CD14-positive monocyte (primary cell): ENCODE results near the gene CHN1. TPM values are rescaled to one million over a fixed set of nuclear protein-coding genes. Genes with fewer than 3 reads are reported as not detected.

Source experiments
- DNase-seq, 3 donors: peaks; one replicate each; pipeline ENCODE4 v3.0.0-alpha.2; 2011 to 2022
- H2AFZ ChIP-seq: 2 replicates; pipeline ENCODE4 v1.6.0; 2012; ENCODE audit warnings: mild to moderate bottlenecking, low read depth, low read length, inconsistent platforms; ENCODE audit not compliant: insufficient read depth, poor library complexity, severe bottlenecking
- H3K27ac ChIP-seq, 2 donors: 1 replicate in 1 of 2; 2 replicates in 1 of 2; pipeline ENCODE4 v1.5.1; 2012 to 2013; ENCODE audit warnings: low read length in 2 of 2, control low read depth in 1 of 2, inconsistent platforms in 1 of 2, low read depth in 1 of 2, mild to moderate bottlenecking in 1 of 2
- H3K27me3 ChIP-seq, 2 donors: one replicate each; pipeline versions ENCODE4 v1.6.0 to v1.6.1; 2011 to 2013; ENCODE audit warnings: low read length in 2 of 2; ENCODE audit not compliant: control insufficient read depth in 2 of 2, insufficient read depth in 2 of 2
- H3K36me3 ChIP-seq, 2 donors: replicated peaks in 1 of 2; 1 replicate in 1 of 2; 2 replicates in 1 of 2; pipeline versions ENCODE4 v1.5.1 to v1.6.1; 2012 to 2013; ENCODE audit warnings: low read length in 2 of 2, control low read depth in 1 of 2, inconsistent platforms in 1 of 2, mild to moderate bottlenecking in 1 of 2; ENCODE audit not compliant: insufficient read depth in 2 of 2, control insufficient read depth in 1 of 2
- H3K4me1 ChIP-seq, 2 donors: 1 replicate in 1 of 2; 2 replicates in 1 of 2; pipeline versions ENCODE4 v1.5.1 to v1.6.1; 2012 to 2013; ENCODE audit warnings: low read length in 2 of 2, control low read depth in 1 of 2, inconsistent platforms in 1 of 2, mild to moderate bottlenecking in 1 of 2, moderate library complexity in 1 of 2; ENCODE audit not compliant: insufficient read depth in 2 of 2, control insufficient read depth in 1 of 2
- H3K4me2 ChIP-seq: replicated peaks from 2 replicates; pipeline ENCODE3; 2012; ENCODE audit warnings: low read length, moderate library complexity, mild to moderate bottlenecking; ENCODE audit not compliant: poor library complexity, severe bottlenecking; ENCODE audit errors: extremely low read depth
- H3K4me3 ChIP-seq, 3 experiments: fragments of 200-600 bp in 1 of 3; sonication (generic) in 1 of 3; replicated peaks in 1 of 3; 1 replicate in 2 of 3; 2 replicates in 1 of 3; pipeline ENCODE4 v1.5.1; 2011 to 2013; ENCODE audit warnings: low read length in 3 of 3, mild to moderate bottlenecking in 3 of 3, control low read depth in 2 of 3, low read depth in 2 of 3, inconsistent platforms in 1 of 3, moderate library complexity in 1 of 3
- H3K79me2 ChIP-seq: 2 replicates; pipeline ENCODE4 v1.6.0; 2012; ENCODE audit warnings: mild to moderate bottlenecking, control low read depth, inconsistent platforms, low read length, moderate library complexity; ENCODE audit not compliant: insufficient read depth
- H3K9ac ChIP-seq: 2 replicates; pipeline ENCODE4 v1.6.0; 2017; ENCODE audit warnings: low read length, mild to moderate bottlenecking; ENCODE audit not compliant: insufficient read depth, poor library complexity, severe bottlenecking
- H3K9me3 ChIP-seq, 2 donors: replicated peaks in 1 of 2; 1 replicate in 1 of 2; 2 replicates in 1 of 2; pipeline versions ENCODE4 v1.5.1 to v1.6.1; 2012 to 2013; ENCODE audit warnings: low read length in 2 of 2, control low read depth in 1 of 2; ENCODE audit not compliant: control insufficient read depth in 1 of 2, insufficient read depth in 1 of 2
- H4K20me1 ChIP-seq: 2 replicates; pipeline ENCODE4 v1.6.0; 2012; ENCODE audit warnings: mild to moderate bottlenecking, low read length, control low read depth, moderate library complexity; ENCODE audit not compliant: insufficient read depth
- H3K27ac Mint-ChIP-seq, 7 donors: one replicate each; pipeline ENCODE4 v1.8.0; 2020; ENCODE audit warnings: mild to moderate bottlenecking in 7 of 7, mixed read lengths in 7 of 7, moderate library complexity in 6 of 7, inconsistent platforms in 2 of 7
- H3K27me3 Mint-ChIP-seq, 3 donors: one replicate each; pipeline ENCODE4 v1.8.0; 2021 to 2022; ENCODE audit warnings: low read depth in 3 of 3, mild to moderate bottlenecking in 3 of 3, mixed read lengths in 3 of 3, moderate library complexity in 3 of 3, inconsistent platforms in 1 of 3
- H3K36me3 Mint-ChIP-seq, 2 donors: one replicate each; pipeline ENCODE4 v1.8.0; 2020; ENCODE audit warnings: mixed read lengths in 2 of 2, inconsistent platforms in 1 of 2, mild to moderate bottlenecking in 1 of 2
- H3K4me1 Mint-ChIP-seq: one replicate; pipeline ENCODE4 v1.8.0; 2020; ENCODE audit warnings: mild to moderate bottlenecking, mixed read lengths
- H3K4me3 Mint-ChIP-seq, 2 donors: one replicate each; pipeline ENCODE4 v1.8.0; 2020; ENCODE audit warnings: mild to moderate bottlenecking in 2 of 2, mixed read lengths in 2 of 2, moderate library complexity in 1 of 2
- H3K9me3 Mint-ChIP-seq, 7 donors: one replicate each; pipeline ENCODE4 v1.8.0; 2020 to 2022; ENCODE audit warnings: mixed read lengths in 7 of 7, mild to moderate bottlenecking in 6 of 7, moderate library complexity in 6 of 7, inconsistent platforms in 2 of 7
- WGBS: methylation state at CpG from one replicate; pipeline ENCODE4 v1.1.5; 2013; ENCODE audit warnings: missing lambda C conversion rate; ENCODE audit not compliant: insufficient coverage; 5-methylcytosine and 5-hydroxymethylcytosine counted together
- intact Hi-C, 2 donors: fragments of 100-400 bp; cut with micrococcal nuclease; formaldehyde crosslinking; loops; one replicate each; pipeline versions ENCODE4 v1.15.0 to v1.15.1; 2023
- polyA plus RNA-seq, 3 donors: library from polyadenylated mRNA; depleted of rRNA in 1 of 3; unstranded in 2 of 3; stranded (reverse) in 1 of 3; fragments of 300-500 nt in 2 of 3; fragments of >200 nt in 1 of 3; fragmentation: Illumina TruSeq in 2 of 3; gene quantifications; 1 replicate in 2 of 3; 2 replicates in 1 of 3; pipeline ENCODE4 v1.2.3, GENCODE V29; 2012 to 2021
- TF ChIP-seq, protein P1 (sequence below): fragments of 200-600 bp; IDR thresholded peaks from one replicate; pipeline ENCODE4 v1.8.0; 2022; ENCODE audit warnings: antibody characterized with exemption, mild to moderate bottlenecking

CHN1 gene
- polyA plus RNA-seq, 3 donors, result 0.36 TPM; not detected in 2

- TF ChIP-seq, protein P1, sequence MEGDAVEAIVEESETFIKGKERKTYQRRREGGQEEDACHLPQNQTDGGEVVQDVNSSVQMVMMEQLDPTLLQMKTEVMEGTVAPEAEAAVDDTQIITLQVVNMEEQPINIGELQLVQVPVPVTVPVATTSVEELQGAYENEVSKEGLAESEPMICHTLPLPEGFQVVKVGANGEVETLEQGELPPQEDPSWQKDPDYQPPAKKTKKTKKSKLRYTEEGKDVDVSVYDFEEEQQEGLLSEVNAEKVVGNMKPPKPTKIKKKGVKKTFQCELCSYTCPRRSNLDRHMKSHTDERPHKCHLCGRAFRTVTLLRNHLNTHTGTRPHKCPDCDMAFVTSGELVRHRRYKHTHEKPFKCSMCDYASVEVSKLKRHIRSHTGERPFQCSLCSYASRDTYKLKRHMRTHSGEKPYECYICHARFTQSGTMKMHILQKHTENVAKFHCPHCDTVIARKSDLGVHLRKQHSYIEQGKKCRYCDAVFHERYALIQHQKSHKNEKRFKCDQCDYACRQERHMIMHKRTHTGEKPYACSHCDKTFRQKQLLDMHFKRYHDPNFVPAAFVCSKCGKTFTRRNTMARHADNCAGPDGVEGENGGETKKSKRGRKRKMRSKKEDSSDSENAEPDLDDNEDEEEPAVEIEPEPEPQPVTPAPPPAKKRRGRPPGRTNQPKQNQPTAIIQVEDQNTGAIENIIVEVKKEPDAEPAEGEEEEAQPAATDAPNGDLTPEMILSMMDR, result no peak
- no peak for DNase-seq
- H3K36me3 Mint-ChIP-seq, result no peaks in the 10 kb centered on the region
- Histone ChIP-seq H3K4me2 (no peak overlapping the region), H3K79me2 (no peaks in the 10 kb centered on the region), H4K20me1 (no peaks in the 10 kb centered on the region), H3K36me3 (no peaks in the 10 kb centered on the region), H3K9ac (no peak overlapping the region), H3K27ac (no peak overlapping the region), H3K27me3 (no peaks in the 10 kb centered on the region), H3K9me3 (no peaks in the 10 kb centered on the region), H3K4me1 (no peaks in the 10 kb centered on the region), H2AFZ (no peak overlapping the region), H3K4me3 (no peak overlapping the region)
- no peak overlapping the region for H3K4me3 Mint-ChIP-seq
- no peaks in the 10 kb centered on the region for H3K4me1 Mint-ChIP-seq
- WGBS, result 70% methylated on average over 2 of the region's 3 CpGs
- intact Hi-C loops, result no loop called here
- H3K27ac Mint-ChIP-seq, result peak overlapping the region in 1 of 7 donors; percentile 19
- H3K27me3 Mint-ChIP-seq, result peaks cover 0 to 4% (median 0%) of the 10 kb centered on the region in 3 donors
- no peaks in the 10 kb centered on the region for H3K9me3 Mint-ChIP-seq
These were observed 102.5 kb downstream of the CHN1 start for GRCh38 chr2:174902506-174903263.

DNA sequence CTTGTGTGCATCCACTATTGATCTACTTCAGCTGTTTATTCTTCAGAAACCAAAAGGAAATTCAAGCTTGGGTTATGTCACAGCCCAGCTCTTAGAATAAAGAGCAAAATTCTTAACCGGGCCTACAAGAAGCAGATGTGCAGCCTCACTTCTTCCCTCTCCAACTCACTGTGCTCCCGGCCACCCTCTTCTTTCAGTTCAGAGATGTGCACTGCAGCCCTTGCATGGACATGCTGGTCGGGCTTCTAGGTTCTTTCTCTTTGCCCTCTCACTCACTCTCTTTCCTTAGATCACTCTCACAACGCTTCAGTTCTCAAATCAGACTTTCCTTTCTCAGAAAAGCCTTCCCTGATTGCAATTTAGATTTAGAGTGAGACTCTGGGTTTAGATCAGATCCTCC is 104.1 kb downstream of the CHN1 start:
- no peak overlapping the region for H3K4me3 Mint-ChIP-seq
- H3K27me3 ChIP-seq, result no peaks in the 10 kb centered on the region
- H3K36me3 ChIP-seq, result no peaks in the 10 kb centered on the region
- DNase-seq, result no peak
- H4K20me1 ChIP-seq, result no peaks in the 10 kb centered on the region
- no peak overlapping the region for H2AFZ ChIP-seq
- H3K9me3 ChIP-seq, result no peaks in the 10 kb centered on the region
- no peak overlapping the region for H3K9ac ChIP-seq
- TF ChIP-seq, protein P1, result no peak
- no peaks in the 10 kb centered on the region for H3K9me3 Mint-ChIP-seq
- H3K36me3 Mint-ChIP-seq, result no peaks in the 10 kb centered on the region
- peaks cover 0 to 4% (median 0%) of the 10 kb centered on the region in 3 donors for H3K27me3 Mint-ChIP-seq
- H3K4me1 Mint-ChIP-seq, result no peaks in the 10 kb centered on the region
- no peaks in the 10 kb centered on the region for H3K79me2 ChIP-seq
- no peak overlapping the region for H3K4me3 ChIP-seq
- WGBS, result 100% methylated on average over 3 of the region's 4 CpGs
- H3K4me2 ChIP-seq, result no peak overlapping the region
- H3K27ac Mint-ChIP-seq, result no peak overlapping the region
- no peak overlapping the region for H3K27ac ChIP-seq
- no peaks in the 10 kb centered on the region for H3K4me1 ChIP-seq
- intact Hi-C loops, result no loop called here
